ENCODE measurements around the gene ESPNL.
"Not testable (repeated sequence)": the region's sequence is repeated elsewhere in the genome, so short reads cannot be mapped to it uniquely, and the experiment has no call there.

- not testable (repeated sequence) for TF ChIP-seq CTCF (IDR thresholded peaks at IDR 0.05); POLR2A (IDR thresholded peaks at IDR 0.05; ENCODE audit: low read depth)
Observed at GRCh38 chr2:238066718-238067117, 33.4 kb upstream of the ESPNL start.

All from esophagus muscularis mucosa (tissue), 3 donors.